GM21360 (cell line): ENCODE results near the gene WDR20.
"Not testable (repeated sequence)": the region's sequence is repeated elsewhere in the genome, so short reads cannot be mapped to it uniquely, and the experiment has no call there.

Source experiments
- ATAC-seq: cut with Tn5 transposase; IDR thresholded peaks from one replicate; pipeline ENCODE4 v1.9.1; 2021; ENCODE audit warnings: mild to moderate bottlenecking, moderate library complexity; ENCODE audit not compliant: unreplicated experiment

WDR20 gene

DNA sequence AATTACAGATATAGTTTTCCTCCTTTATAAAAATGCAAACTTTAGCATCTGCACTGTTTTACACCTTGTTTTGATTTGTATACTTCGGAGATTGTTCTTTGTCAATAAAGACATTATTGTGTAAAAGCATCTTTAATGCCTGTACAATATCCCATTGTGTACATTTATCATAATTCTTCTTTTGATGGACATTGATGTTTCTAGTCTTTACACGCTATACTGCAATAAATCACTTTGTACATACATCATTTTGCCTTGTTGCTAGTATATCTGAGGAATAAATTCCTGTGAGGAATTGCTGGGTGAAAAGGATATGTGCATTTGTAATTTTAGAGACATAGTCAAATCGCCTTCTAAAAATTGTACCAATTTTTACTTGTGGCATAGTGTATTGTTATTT lies 30.4 kb downstream of the WDR20 start:
- no peak for ATAC-seq

GRCh38 chr14:102171173-102172020 lies 31.7 kb downstream of the WDR20 start:
- no peak for ATAC-seq

DNA sequence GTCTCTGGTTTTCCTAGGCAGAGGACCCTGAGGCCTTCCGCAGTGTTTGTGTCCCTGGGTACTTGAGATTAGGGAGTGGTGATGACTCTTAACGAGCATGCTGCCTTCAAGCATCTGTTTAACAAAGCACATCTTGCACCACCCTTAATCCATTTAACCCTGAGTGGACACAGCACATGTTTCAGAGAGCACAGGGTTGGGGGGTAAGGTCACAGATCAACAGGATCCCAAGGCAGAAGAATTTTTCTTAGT lies 32.2 kb downstream of the WDR20 start:
- ATAC-seq, result not testable (repeated sequence)

GRCh38 chr14:102172721-102173120 lies 33.0 kb downstream of the WDR20 start:
- ATAC-seq, result not testable (repeated sequence)

GRCh38 chr14:102177161-102177560 lies 37.5 kb downstream of the WDR20 start:
- ATAC-seq, result no peak

DNA sequence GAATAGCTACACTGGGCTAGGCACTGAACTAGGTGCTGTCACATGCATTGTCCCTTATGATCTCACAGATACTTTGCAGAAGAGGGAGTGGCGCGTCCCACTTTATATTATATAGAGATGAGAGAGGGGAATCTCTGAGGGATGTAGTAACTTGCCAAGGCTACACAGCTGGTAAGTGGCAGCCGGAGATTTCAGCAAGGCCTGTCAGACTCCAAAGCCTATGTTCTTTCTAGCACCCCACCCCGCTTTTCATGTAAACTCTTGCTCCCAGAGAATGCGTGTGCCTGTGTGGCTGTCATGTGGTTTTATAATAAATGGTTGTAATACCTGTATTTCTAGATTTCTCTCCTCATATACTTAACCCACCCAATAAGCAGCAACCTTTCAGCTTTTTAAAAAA lies 39.1 kb downstream of the WDR20 start:
- ATAC-seq, result no peak

DNA sequence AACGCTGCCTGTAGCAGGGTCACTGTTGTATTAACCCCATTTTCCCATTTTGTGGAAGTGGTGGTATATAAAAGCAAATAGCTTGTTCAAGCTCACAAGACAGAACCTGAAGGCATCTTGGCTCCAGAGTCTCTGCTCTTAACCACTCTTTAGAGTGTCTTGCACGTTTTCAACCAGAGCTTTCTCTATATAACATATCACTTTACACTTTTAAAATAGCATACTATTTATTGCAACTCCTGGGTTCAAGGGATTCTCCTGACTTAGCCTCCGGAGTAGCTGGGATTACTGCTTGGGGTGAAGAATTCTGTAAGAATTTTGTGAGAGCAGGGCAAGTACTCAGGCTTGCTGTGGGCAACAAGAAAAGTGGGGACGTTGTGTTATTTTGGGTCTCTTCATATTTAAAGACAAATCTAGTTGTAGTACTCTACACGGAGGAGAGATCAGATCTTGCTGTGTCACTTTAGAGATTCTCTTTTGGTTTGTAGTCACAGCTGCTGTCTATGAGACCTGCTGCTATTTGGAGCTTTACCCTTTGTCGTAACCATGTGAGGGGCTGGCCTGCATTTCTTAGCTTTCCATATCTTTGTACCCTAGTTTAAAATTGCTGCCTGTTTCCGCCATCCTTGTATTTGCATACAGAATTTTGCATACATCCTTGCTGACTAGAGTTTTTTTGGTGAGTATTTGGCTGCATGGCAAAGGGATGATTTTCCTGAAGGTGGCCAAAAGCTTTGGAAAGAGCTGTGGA lies 40.7 kb downstream of the WDR20 start:
- ATAC-seq, result no peak

DNA sequence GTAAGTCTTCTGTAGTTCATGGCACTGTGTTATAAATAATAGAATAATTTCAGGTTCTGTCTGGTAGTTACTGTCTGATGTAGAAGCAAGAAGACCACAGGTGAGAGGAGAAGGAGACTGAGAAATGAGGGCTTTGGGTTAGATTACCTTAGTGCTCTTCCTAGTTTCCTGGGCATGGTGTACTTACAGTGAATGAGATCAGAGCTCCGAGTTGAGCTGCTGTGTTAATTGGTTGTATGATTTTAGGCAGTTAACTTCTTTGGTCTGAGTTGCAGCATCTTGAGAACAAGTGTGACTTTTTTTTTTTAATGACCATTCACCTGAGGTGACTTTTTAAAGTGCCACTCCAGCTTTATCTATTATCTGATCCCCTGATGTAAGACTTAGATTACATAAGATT lies 41.5 kb downstream of the WDR20 start:
- no peak for ATAC-seq

- no peak for ATAC-seq
Measured at GRCh38 chr14:102182190-102182589, 42.5 kb downstream of the WDR20 start.

GRCh38 chr14:102182936-102183619 lies 43.4 kb downstream of the WDR20 start:
- no peak for ATAC-seq

DNA sequence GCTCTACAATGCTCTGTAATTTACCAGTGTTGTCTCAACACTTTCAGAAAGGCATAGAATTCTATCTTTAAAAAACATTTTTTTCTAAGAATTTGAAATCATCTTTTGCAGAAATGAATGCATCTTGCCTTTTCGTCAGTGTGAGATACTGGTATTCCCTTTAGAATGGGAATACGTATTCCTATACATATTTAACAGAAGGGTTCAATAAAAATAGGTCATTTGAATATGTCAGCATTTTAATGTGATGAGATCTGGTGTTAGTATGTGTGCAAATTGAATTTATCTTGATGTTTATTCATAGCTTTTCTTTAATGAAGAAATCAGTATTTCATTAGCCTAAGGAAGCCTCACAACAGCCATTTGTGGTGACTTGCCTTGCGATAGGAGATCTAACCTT lies 44.2 kb downstream of the WDR20 start:
- ATAC-seq, result no peak

DNA sequence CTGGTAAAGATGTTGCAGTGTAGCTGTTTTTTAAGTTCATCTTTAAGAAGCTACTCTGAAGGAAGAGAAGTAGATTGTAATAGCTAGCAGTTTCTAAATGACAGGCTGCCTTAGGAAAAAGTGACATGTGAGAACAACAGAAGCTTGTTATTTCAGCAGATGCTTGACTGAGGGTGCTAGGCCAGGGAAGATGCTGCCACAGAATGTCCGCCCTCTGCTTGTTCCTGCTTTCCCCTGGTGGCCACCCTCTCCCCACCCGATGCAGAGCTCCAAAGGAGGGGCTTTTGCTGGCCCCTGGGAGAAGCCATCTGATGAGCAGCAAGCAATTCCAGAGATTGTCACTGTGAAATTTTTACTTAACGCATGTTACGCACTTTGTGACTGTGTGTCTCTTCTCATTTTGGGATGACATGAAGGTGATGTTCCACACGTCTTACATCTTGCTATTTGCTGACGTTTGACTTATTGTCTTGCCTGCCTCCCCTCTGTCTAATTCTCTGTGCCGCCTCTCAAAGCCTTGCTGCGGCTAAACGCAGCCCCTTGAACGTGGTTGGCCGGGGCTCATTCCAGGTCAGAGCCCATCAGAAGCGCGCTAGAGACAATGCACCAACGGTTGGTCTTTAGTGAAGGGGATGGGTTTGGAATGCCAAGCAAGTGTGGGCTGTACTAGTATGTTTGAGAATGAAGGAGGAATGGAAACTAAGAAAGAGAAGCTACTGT lies 44.8 kb downstream of the WDR20 start:
- ATAC-seq, result no peak

GRCh38 chr14:102185360-102185759 lies 45.7 kb downstream of the WDR20 start:
- ATAC-seq, result no peak

DNA sequence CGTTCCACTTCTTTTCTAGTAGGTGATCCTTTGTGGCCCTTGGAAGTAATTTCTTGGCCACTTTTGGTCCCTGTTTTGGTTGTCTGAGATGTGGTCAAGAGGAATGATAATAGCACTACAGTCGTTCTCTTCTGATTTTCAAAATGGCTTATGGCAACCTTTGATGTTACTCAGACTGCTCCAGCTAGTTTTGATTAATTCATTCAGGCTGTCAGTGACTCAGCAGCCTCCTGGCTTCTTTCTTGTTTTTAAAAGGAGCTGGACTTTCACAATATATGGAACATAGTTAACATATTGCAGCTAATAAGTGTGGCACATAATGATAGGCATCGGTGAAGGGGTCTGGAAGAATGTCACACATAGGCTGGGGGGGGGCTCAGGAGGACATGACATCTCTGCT lies 47.3 kb downstream of the WDR20 start:
- ATAC-seq, result no peak

GRCh38 chr14:102187568-102188001 lies 47.9 kb downstream of the WDR20 start:
- no peak for ATAC-seq

- no peak for ATAC-seq
Measured at GRCh38 chr14:102188187-102188586, 48.5 kb downstream of the WDR20 start.

GRCh38 chr14:102189874-102190273 lies 50.2 kb downstream of the WDR20 start:
- no peak for ATAC-seq

DNA sequence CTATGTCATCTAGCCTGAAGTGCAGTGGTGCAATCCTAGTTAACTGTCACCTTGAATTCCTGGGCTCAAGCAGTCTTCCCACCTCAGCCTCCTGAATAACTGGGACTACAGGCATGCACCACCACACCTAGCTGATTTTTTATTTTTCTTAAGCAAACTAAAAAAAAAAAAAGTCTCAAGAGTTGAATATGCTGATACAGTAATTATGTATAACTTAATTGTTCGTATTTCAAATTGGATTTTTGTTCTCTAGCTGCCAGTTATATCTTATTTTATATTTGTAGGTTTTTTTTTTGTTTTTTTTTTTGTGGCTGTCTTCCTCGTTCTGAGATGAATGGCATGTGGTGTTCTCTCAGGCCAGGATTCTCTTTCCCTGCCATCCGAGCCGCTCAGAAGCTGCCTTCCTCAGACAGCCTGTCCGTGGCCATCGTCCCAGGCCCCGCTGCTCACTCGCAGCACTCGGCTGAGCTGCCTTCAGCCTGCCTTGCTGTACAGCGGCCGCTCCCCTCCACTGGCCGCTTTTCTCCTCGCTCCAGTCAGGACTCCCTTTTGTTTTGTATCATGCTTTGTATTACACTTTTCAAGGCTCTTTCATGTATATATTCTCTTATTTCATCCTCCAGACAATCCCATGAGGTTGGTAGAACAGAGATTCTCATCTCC lies 53.3 kb downstream of the WDR20 start:
- ATAC-seq, result no peak

DNA sequence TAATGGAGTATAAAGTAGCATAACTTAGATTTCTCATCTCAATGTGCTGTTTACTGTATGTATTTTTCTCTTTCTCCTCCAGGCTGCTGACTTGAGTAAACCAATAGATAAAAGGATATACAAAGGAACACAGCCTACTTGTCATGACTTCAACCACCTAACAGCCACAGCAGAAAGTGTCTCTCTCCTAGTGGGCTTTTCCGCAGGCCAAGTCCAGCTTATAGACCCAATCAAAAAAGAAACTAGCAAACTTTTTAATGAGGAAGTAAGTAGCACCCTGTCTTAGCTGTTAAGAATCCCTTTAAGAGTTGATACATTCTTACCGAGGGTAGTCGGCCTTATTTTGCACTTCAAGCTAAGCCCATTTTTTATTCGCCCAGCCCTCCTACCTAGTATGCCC lies 55.2 kb downstream of the WDR20 start:
- no peak for ATAC-seq

- ATAC-seq, result no peak
Measured at GRCh38 chr14:102195446-102195845, 55.7 kb downstream of the WDR20 start.
